Left ventricle myocardium inferior (tissue), 1 donor: Measurements from ENCODE around the gene ZNF74. TPM values are rescaled to one million over a fixed set of nuclear protein-coding genes. Genes with fewer than 3 reads are reported as not detected.

Source experiments
- DNase-seq: peaks from one replicate; pipeline ENCODE4 v3.0.0-alpha.2; 2020
- H3K27ac ChIP-seq: fragments of 200-600 bp; replicated peaks from 2 replicates; pipeline ENCODE4 v1.8.0; 2021
- H3K27me3 ChIP-seq: fragments of 200-600 bp; 2 replicates; pipeline ENCODE4 v1.8.0; 2021; ENCODE audit warnings: low read depth
- H3K36me3 ChIP-seq: fragments of 200-600 bp; 2 replicates; pipeline ENCODE4 v1.8.0; 2021
- H3K4me1 ChIP-seq: fragments of 200-600 bp; 2 replicates; pipeline ENCODE4 v1.8.0; 2021
- H3K4me3 ChIP-seq: fragments of 200-600 bp; 2 replicates; pipeline ENCODE4 v1.8.0; 2021; ENCODE audit warnings: mild to moderate bottlenecking, moderate library complexity
- H3K9me3 ChIP-seq: fragments of 200-600 bp; replicated peaks from 2 replicates; pipeline ENCODE4 v1.8.0; 2021
- CTCF ChIP-seq: fragments of 200-600 bp; IDR thresholded peaks from 2 replicates; pipeline ENCODE4 v1.8.0; 2021; ENCODE audit warnings: antibody characterized with exemption, mild to moderate bottlenecking, borderline replicate concordance
- intact Hi-C: fragments of 100-400 bp; cut with micrococcal nuclease; formaldehyde crosslinking; loops from one replicate; pipeline ENCODE4 v1.11.0; 2022
- total RNA-seq: library from RNA; stranded (reverse); fragmentation: NEBNext Ultra II Directional; extraction: Animal tissue kit (Norgen Biotek cat#: 25700); gene quantifications from one replicate; pipeline ENCODE4 v1.2.1, GENCODE V29; 2021
- donor health status: DM: no; HTN: yes; CAD: no; lungs with severe emphysema.

Gene ZNF74
- total RNA-seq, 1 donor from 2014 or later: 5.0 TPM

DNA sequence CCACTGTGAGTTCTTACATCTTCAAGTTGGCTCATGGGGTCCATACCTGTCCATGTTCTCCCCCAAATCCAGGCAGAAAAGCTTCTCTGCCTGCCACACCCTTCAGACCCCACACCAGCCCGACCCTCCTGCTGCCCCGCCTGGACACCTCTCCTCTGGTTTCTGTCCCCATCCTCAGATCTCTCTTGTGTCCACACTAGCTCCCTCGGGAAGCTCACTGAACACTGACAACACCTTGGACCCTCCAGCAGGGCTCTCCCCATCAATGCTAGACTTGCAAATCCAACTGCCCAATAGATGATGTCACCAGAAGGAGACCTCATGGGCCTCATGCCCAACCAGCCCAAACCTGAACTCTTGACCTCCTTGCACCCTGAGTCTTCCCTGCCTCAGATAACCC is 40.8 kb downstream of the ZNF74 start:
- H3K27ac ChIP-seq: no peak overlapping the region
- no peaks in the 10 kb centered on the region for H3K36me3 ChIP-seq
- H3K9me3 ChIP-seq: no peaks in the 10 kb centered on the region
- no peak for TF ChIP-seq CTCF
- H3K4me1 ChIP-seq: peaks cover 63% of the 10 kb centered on the region
- DNase-seq: no peak
- peaks cover 52% of the 10 kb centered on the region for H3K27me3 ChIP-seq
- intact Hi-C loops: no loop called here
- H3K4me3 ChIP-seq: no peak overlapping the region

DNA sequence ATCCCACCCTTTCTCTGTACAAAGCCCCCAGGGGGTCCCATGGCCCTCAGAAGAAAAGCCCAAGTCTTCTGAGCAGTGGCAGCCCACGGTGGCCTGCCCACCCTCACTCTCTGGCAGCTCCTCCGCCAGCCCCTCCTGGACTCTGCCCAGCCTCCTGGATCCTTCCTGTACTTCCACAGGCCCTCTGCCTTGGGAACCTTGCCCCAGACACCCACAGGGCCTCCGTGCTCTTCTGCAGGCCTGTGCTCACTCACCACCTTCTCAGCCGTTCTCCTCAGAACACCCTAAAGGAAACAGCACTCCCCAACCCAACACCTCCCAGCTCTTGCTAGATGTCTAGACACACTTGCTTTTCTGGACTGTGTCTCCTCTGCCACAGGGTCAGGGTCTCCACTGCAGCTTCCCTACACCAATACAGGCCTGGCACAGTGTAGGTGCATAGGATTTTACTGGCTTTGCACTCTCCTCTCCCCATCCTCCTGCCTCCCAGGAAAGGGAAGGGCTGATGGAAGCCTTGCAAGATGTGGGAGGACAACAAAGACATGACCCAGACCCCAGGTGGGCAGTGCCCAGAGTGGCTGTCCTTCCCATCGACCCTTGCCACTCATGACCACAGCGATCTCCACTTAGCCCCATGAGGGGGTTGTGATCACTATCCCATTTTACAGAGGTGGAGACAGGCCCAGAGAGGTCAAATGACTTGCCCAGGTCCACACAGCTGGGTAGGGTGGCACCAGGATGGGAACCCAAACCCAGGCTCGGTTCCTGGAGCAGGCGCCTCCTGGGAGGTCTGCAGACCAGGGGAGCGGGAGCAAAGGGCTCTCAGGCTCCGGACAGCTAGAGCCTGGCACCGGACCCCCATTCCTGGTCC is 41.7 kb downstream of the ZNF74 start:
- Histone ChIP-seq H3K27ac (peak overlapping the region; percentile 90), H3K27me3 (peaks cover 44% of the 10 kb centered on the region), H3K4me3 (peak overlapping the region; percentile 81), H3K9me3 (no peaks in the 10 kb centered on the region), H3K36me3 (no peaks in the 10 kb centered on the region), H3K4me1 (peaks cover 57% of the 10 kb centered on the region)
- intact Hi-C loops: no loop called here
- no peak for TF ChIP-seq CTCF
- no peak for DNase-seq

DNA sequence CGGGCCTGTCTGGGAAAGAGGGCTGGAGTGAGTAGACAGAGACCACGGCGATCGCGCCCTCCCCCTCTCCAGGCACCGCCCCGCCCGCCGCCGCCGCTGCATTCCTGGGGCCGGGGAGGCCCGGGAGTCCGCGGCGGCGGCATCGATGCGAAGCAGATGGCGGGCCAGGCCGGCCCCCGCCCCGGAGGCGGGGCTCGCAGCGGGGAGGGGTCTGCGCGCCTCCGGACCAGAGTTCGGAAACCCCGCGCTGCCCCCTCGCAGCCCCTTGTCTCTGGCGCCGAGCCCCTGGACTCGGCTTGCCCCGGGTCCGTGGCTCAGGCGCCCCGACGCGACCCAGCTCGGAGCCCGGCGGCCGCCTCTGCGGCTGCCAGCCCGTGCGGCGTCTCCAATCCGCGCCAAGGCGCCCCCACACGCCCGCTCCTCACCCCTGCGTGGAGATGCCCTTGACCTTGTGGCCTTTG is 42.4 kb downstream of the ZNF74 start:
- DNase-seq: no peak
- peak overlapping the region; percentile 90 for H3K27ac ChIP-seq
- peaks cover 50% of the 10 kb centered on the region for H3K4me1 ChIP-seq
- H3K9me3 ChIP-seq: no peaks in the 10 kb centered on the region
- no peak for TF ChIP-seq CTCF
- peaks cover 39% of the 10 kb centered on the region for H3K27me3 ChIP-seq
- no peaks in the 10 kb centered on the region for H3K36me3 ChIP-seq
- intact Hi-C loops: no loop called here
- peak overlapping the region; percentile 81 for H3K4me3 ChIP-seq

DNA sequence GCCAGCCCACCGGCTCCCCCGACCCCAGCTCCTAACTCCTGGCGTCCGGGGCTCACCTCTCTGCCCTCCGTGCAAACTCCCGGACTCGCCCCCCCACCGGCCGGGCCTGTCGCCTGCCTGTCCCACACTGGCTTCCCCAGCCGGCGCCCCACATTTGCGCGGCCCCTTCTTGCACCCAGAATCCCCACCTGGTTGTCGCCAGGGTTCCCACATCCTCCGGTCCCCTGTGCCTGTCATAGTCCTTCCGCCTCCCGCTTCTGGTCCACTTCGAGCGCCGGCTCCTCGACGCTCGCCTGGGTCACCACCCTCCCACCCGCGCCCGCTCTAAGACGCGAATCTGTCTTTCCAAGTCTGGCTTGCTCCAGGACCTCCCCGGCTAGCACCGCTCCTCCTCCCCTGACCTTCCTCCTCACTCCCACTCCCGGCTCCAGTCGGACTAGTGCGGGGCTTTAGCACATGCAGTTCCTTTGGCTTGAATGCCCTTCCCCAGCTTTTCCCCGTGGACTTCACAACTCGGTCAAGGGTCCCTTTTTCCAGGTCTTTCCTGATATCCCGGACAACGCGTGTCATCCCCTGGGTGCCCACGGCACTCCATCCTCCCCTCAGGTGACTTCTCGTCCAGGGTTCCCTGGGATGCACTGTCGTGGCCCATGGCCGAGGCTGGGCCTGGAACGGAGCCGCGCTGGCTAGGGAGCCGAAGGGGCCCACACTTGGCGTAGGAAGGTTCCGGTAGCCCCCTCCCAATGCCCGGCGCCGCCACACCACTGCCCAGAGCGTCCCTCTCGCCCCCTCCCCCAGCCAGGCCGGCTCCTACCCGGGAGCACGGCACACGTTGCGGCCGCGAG is 43.0 kb downstream of the ZNF74 start:
- peak overlapping the region; percentile 81 for H3K4me3 ChIP-seq
- peak overlapping the region; percentile 90 for H3K27ac ChIP-seq
- DNase-seq: no peak
- intact Hi-C loops: no loop called here
- peaks cover 47% of the 10 kb centered on the region for H3K4me1 ChIP-seq
- H3K36me3 ChIP-seq: peaks cover 4% of the 10 kb centered on the region
- H3K27me3 ChIP-seq: peaks cover 33% of the 10 kb centered on the region
- TF ChIP-seq CTCF: no peak
- H3K9me3 ChIP-seq: no peaks in the 10 kb centered on the region

GRCh38 chr22:20437613-20438426 is 43.9 kb downstream of the ZNF74 start, which contains the start of gene SCARF2:
Gene SCARF2, minus strand, starts transcription at chr22:20437825. Its CDS starts 71 bp downstream, at chr22:20437754.
- H3K27ac ChIP-seq: peak within 1 kb of the TSS; percentile 90
- H3K4me1 ChIP-seq: peaks cover 47% of the 10 kb centered on the region
- H3K9me3 ChIP-seq: no peaks in the 10 kb centered on the region
- peak; percentile 71 for DNase-seq
- intact Hi-C loops: no loop called here
- no peak for TF ChIP-seq CTCF
- peaks cover 33% of the 10 kb centered on the region for H3K27me3 ChIP-seq
- H3K4me3 ChIP-seq: peak within 1 kb of the TSS; percentile 81
- peaks cover 11% of the 10 kb centered on the region for H3K36me3 ChIP-seq
